Activated naive CD4-positive, alpha-beta T cell treated with Interleukin-2 at 50 U/mL for 16 hours (primary cell): ENCODE data around the gene CELSR1.
"Not testable (repeated sequence)": the region's sequence is repeated elsewhere in the genome, so short reads cannot be mapped to it uniquely, and the experiment has no call there.

ENCODE experiments used
- DNase-seq: peaks from one replicate; pipeline ENCODE4 v3.0.0-alpha.2; 2020

The CELSR1 gene

DNA sequence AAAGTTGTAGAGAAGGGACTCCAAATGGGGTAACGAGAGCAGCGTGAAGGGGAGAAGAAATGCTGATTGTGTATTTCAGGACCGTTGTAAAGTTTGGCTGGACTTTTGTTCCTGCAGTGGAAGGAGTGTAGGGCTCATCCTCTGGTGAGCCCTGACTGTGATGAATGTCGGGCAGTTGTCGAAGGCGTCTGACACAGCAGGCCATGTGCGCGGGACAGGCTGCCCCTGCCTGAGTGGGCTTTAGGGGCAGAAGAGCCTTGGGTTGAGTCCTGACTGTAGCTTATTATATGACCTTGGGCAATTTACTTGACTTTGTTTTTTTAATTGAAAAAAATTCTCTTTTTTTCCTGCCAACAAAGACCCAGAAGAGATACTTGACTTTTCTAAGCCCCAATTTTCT lies 198.8 kb downstream of the CELSR1 start:
- DNase-seq, result no peak

DNA sequence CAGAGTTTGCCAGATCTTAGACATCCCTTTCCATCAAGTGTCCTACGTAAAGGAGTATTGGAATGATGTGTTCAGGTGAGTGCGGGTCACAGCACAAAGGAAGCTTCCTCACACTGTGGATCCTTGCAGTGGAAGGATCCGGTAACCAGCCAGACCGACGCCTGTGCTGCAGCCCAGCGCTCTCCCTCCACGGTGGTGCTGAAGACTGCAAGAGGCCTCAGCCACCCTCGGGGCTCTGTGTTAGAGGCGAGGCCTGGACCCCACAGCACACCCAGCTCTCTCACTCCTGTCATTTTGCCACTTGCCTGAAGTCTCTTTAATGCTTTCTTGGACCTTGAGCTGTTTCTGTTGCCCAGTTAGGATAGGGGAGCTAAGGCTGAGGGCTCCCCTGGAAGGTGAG lies 199.6 kb downstream of the CELSR1 start:
- DNase-seq, result no peak

DNA sequence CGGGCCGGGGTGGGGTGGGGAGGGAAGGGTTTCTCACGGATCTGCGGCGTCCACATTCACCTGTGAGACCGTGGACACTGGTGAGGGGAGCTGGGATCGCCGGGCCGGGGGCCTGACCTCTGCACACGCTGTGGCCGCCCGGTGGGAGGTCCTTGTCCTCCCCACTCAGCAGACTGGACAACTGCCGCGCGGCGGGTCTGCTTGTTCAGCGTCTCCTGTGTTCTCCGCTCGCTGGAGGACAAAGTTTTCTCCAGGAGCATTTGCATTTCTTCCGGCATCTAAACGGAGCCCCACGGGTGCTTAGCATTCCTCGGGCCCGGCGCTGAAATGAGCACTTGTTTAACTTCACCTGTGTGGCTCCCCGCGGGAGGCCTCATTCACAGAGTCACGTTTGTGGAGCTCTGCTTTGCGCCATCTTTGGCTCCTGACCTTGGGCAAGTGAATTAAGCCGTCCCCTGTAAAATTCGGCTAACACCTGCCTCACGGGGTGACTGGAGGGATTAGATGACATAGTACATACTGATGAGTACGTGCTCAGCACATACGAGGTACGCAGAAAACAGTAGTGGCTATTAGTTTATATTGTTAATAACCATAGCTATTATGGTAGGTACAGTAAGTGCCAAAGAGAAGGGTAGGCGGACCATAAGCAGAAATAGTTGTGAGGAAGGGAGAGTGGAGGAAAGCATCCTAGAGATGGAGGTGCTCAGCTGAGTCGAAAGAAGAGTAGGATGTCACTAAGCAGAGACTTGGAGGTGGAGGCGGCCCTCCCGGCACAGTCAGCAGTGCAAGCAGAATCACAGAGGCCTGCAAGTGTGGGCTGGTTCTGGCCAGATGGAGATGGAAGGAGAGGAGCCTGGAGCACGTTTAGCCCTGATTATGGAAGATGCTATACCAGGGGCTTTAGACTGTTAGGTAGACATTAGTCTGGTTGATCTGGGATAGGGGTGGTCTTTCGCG lies 201.0 kb downstream of the CELSR1 start:
- peak; percentile 17 for DNase-seq

DNA sequence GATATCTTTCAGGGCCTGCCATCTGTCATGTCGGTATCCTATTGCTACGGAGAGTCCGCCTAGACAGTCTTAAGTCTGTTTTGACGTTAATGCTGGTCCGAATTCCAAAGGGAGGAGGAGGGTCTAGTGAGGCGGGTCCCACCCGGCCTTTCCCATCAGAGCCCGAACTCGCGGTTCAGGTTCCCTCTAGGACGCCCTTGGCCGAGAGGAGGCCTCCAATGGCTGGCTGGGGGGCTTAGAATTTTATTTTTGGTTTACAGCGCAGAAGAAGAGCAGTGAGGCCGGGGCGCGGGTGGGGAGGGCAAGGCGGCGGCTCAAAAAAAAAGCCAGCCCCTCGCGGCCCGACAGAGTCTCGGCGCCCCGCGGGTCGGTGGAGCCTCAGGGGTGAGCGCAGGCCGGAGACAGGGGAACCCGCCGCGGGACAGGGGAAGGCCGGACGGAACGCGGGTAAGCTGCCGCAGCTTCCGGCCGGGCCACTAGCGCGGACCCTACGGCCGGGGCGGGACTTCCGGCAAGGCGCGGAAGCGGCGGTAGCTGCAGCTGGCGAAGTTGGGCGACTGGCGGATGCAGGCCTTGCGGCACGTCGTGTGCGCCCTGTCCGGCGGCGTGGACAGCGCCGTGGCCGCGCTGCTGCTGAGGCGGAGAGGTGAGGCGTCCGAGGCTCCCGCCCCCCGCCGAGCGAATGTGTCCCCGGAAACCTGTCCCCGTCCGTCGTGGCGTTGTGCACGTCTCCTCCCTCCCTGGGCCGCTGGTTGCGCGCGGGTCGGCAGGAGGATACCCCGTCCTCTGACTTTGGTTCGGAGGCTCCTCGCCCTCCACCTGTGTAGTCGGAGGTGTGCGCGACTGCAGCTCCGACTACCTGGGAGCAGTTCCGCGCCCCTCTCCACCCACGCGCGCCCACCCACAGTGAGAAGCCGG lies 202.0 kb downstream of the CELSR1 start, which contains the start of gene TRMU:
Gene TRMU (plus strand): TSS at position 514 of the 918 bp plus-strand sequence. CDS start 51 bp downstream, at position 565.
- DNase-seq, result peak; percentile 78

DNA sequence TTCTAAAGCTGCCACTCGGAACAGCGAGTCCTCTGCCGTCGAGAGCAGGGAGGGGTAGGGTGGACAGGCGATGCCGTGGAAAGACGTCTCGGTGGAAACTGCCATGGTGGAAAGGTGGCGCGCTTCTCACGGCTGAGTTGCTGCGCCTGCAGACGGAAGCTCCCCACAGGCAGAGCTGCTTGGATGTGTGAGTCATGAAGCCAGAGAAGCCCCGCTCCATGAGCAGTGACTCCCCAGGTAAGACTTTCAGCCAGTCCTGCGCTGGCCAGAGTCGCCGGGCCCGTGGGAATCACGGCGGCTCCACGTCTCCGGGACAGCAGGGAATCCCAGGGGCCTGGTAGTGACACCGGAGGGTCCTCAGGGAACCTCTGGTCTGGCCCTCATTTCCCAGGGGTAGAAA lies 205.9 kb downstream of the CELSR1 start:
- no peak for DNase-seq

DNA sequence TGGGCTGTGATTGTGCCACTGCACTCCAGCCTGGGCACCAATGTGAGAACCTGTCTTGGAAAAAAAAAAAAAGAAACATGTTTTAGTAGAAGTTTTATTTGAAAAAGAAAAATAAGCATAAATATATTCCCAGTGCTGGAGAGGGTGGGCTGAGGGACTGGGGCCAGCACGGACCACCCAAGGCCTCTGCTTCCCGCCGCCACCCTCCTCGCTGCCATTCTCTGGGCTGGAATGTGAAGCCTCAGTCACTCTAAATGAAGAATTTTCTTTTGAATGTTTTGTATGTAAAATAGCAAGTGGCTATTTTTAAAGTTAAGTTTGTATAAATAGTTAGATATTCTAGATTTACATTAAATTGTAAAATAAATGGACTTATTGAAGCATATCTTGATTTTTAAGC lies 207.0 kb downstream of the CELSR1 start:
- DNase-seq, result no peak

DNA sequence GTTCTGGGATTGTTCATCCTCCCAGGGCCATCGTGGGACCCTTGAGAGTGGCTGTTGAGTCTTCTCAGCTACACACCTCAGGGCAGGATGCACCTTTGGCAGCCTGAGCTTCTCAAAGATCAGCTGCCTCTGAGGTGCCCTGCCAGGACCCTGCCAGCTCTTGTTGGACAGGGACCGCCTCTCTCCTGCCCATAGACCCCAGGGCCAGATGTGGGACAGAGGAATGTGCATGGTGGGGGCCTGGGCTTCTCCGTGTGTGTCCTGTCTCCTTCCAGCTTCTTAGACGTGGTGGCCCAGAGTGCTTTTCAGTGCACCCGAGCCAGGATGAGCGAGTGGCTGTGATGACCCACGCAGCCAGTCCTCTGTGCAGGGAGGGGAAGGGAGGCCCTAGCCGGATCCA lies 207.8 kb downstream of the CELSR1 start:
- DNase-seq, result no peak

DNA sequence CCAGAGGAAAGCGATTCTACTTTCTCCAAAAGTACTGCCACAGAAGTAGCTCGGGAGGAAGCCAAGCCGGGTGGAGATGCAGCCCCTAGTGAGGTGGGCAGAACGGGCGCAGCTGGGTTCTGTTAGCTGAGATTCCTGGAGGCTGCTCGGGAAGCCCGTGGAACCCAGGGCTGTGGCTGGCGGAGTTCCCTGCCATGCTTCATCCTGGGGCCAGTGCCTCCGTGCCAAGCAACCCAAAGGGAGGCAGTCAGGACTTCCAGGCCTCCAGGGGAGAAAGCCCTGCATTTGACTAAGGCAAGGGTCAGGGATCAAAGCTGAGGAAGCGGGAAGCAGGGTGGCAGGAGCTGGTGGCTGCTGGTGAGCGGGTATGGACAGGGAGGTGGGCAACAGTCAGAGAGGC lies 208.6 kb downstream of the CELSR1 start:
- DNase-seq, result no peak

DNA sequence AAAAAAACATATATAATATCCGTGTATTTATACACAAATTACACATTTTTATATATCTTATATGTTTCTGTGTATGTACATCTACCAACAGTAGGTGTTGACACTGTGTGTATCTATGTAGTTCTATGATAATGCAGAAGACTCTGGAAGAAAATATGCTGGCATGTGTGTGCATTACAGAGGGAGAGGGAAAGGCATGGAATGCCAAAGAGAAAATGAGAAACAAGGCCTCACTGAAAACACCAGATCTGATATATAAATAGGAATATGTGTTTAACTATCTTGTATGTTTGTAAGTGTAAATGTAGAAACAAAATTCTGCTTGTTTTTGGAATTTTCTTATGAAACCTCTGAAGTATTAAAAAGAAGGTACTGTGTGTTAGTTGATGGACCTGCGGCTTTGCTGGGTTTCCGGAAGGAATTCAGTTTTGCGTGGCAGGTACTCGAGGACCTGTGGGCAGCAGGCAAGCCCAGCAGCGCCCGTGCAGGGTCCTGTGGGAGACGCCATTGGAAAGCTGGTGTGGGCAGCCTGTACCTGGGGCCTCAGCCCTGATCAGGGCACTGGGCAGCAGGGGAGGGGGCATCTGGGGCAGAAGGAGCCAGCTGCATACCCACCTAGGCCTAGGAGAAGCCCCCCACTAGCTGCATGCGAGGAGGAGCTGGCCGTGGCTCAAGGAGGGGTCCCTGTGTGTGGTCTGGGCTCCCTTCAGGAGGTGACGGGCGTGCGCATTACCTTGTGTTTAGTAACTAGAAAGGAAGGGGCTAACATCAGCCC lies 209.5 kb downstream of the CELSR1 start:
- no peak for DNase-seq

DNA sequence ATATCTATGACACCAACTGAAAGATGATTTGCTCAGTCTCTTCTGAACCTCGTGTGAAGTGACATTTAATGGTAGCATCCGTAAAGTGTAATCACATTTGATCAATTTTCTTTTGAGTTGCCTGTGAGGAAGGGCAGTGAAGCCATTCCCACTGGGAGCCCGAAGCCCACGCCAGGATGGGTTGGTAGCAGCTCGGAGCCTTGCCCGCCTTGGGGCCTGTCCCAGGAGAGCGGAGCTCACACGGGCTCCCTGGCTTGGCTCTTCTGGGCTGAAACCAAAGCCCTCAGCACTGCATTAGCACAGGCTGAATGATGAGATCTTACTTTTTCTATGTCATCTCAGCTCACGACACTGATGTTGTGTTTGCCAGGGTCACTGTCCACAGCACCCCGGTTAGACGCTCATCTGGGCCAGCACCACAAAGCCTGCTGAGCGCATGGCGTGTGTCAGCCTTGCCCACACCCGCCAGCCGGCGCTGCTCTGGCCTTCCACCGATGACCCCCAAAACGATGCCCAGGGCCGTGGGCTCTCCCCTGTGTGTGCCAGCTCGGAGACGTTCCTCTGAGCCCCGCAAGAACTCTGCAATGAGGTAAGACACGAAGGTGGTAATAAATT lies 211.2 kb downstream of the CELSR1 start:
- no peak for DNase-seq

DNA sequence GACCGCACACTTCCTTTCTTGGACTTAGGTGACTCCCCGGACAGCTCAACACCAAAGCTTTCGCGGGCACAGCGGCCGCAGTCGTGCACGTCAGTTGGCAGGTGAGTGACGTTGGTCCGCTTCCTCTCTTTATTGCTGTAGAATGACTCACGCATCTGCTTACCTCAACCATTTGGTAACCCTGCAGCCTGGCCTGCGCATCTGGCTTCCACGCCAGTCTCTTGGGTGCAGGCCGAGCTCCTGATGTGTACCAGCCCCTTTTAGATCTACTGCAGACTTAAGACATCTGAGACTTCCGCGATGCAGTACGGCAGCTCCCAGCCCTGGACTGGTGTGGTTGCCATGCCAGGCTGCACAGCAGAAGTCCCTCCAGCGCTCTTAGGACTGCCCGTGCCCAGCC lies 214.3 kb downstream of the CELSR1 start:
- DNase-seq, result no peak

DNA sequence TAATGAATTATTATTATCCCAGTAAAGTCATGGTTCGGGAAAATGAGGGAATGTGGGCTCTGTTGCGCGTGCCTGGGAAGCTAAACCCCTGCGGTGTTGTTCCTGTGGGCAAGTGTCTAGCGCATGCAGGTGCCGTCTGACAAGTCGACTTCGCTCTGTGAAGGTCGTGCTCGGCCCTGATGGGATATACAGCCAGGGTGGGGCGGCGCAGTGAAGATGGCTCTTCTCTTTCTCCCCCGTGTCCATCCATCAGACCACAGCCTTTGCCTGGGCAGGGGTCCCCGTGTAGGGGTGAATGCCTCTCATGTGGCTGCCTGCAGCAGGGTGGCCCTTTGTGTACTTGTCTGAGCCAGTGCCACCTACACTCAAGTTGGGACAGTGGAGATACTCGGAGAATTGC lies 214.7 kb downstream of the CELSR1 start:
- DNase-seq, result no peak

DNA sequence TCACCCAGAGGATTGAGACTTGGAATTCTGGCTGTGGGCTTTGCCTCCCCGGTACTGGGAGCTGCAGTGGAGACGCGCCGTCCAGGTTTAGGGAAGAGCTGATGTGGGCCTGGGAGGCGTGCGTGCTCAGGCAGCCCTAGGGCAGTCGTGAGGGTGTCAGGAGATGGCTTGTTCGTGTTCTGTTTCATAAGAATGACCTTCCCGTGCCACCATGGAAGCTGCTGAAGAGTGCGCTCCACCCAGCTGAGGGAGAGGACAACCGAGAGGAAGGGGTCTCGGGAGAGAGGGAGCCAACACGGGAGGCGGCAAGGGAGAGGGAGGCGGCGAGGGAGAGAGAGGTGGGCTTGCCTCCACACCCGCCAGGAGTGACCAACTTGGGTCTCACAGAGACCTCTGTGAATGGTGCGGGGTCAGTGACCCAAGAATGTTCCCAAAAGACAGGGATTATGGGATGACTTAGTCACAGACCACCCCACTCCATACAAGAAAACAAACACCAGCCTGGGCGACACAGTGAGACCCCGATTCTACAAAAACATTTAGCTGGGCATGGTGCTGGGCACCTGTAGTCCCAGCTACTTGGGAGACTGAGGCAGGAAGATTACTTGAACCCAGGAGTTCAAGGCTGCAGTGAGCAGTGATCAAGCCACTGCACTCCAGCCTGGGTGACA lies 216.6 kb downstream of the CELSR1 start:
- no peak for DNase-seq

DNA sequence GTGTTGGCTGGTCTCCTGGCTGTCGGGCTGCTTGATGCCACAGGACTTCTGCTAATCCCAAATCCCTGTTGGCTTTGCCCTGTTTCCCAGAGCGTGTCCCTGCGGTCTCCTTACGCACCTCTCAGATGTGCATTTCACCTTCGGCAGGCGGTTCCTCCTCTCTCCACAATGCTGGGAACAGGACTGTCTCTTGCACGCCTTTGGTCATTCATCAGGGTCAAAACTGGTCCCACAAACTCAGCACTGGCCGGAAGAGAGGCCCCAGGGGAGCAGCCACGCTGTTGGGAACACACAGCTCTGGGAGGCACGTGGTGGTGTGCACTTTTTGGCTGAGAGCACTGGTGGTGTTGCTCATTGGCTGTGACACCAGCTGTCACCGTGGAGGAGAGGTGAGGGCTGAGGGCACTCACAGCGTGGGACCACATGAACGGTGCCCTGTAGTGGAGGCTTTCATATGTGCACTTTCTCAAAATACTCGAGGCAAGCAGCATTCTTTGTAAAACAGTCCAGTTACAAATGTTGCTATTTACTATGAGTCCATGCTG lies 217.2 kb downstream of the CELSR1 start:
- DNase-seq, result no peak

DNA sequence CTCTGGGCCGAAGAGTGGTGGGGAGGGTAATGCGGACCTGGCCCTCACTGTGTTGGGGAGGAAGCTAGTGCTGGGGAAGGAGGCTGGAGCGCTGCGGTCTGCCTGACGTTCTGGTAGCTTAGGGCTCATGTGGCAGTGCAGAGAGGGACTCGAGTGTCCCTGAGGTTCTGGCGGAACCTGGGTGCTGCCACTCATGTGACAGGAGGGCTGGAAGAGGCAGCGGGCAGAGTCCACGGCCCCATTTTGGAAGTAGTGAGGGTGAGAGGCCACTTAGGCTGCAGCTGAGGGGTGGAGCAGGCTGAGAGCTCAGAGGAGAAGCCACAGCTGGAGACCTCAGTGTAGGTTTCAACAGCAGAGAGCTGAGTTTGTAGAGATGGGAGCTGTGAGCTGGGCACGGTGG lies 218.1 kb downstream of the CELSR1 start:
- no peak for DNase-seq

DNA sequence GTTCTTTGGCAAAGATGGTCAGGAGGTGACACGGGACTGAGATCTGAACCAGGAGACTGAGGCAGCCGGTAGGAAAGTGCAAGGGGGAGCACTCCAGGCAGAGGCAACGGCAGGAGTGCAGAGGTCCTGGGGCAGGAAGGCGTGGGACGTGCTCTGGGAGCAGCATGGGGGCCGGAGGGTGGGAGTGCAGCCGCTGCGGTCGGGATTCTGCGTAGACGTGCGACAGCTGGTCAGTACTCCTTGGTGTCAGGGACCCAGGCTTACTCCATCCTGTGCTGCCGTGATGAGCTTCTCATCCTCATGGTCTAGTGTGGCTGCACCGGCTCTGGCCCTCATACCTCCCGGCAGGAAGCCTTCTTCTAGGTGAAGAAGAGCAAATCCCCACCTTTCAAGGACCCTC lies 218.8 kb downstream of the CELSR1 start:
- DNase-seq, result no peak

DNA sequence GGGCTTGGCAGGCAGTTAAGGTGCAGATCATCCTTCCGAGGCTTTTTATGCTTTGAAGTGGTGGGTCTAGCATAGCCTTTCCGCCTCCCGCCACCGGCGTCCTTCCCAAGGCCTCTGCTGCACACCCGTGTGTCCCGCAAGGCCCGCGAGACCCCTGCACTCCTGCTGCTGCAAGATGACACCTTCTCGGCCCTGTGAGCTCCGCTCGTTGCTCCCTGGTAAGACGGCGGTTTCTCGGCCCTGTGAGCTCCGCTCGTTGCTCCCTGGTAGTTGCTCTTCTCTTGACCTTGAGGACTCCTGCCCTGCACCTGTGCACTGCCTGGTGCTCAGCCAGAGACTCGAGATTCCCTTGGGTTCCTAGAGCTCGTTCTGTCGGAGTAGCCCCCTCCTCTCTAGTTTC lies 219.8 kb downstream of the CELSR1 start:
- DNase-seq, result no peak

DNA sequence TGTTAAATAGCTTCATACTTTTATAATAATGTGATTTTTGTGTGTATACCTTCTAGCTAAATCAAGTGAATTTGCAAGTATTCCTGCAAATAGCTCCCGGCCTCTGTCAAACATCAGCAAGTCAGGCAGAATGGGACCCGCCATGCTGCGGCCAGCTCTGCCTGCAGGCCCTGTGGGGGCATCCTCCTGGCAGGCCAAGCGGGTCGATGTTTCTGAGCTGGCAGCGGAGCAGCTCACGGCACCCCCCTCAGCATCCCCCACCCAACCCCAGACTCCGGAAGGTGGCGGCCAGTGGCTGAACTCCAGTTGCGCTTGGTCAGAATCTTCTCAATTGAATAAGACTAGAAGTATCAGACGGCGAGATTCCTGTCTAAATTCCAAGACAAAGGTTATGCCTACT lies 221.4 kb downstream of the CELSR1 start:
- DNase-seq, result no peak

DNA sequence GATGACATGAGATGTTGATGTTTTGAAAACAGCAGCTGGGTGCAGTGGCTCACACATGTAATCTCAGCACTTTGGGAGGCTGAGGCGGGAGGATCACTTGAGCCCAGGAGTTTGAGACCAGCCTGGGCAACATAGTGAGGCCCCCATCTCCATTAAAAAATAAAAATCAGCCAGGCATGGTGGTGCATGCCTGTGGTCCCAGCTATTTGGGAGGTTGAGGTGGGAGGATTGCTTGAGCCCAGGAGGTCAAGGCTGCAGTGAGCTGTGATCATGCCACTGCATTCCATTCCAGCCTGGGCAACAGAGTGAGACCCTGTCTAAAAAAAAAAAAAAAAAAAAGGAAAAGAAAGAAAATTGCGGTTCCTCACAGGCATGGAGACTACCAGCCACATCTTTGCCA lies 224.6 kb downstream of the CELSR1 start:
- DNase-seq, result not testable (repeated sequence)

DNA sequence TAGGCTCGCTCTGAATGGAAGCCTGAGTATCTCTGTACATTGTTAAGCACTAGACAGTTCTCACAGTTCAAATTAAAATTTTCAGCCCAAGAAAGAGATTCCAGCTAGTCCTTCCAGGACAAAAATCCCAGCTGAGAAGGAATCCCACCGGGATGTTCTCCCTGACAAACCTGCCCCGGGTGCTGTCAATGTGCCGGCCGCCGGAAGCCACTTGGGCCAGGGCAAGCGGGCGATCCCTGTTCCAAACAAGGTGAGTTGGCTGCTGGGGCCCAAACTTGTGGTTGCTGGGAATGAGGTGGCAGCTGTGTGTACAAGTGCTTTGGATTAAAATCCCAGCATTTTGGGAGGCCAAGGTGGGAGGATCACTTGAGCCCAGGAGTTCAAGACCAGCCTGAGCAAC lies 225.4 kb downstream of the CELSR1 start:
- no peak for DNase-seq
